ENCODE results near the gene EMILIN1.

The EMILIN1 gene

GRCh38 chr2:27078267-27079194, at the start of gene EMILIN1:
TSS of gene EMILIN1 (plus strand) at chr2:27078615. CDS start at chr2:27079066, 451 bp downstream.
- peak in 45 of 51 donors; percentile 8 to 78 (median 54) for DNase-seq

GRCh38 chr2:27029051-27029450, 49.4 kb upstream of the EMILIN1 start:
- DNase-seq: no peak

GRCh38 chr2:27032495-27033252, 45.7 kb upstream of the EMILIN1 start, which contains the start of gene TMEM214:
TSS of gene TMEM214 (plus strand) at chr2:27032965. CDS start at chr2:27033016, 51 bp downstream.
- peak; percentile 23 to 91 (median 76) for DNase-seq

- DNase-seq: no peak
Measured at GRCh38 chr2:27033253-27033852, 45.1 kb upstream of the EMILIN1 start.

GRCh38 chr2:27038012-27038411, 40.4 kb upstream of the EMILIN1 start:
- no peak for DNase-seq

- no peak for DNase-seq
Measured at GRCh38 chr2:27038631-27039339, 39.6 kb upstream of the EMILIN1 start.

GRCh38 chr2:27039426-27039825, 39.0 kb upstream of the EMILIN1 start:
- DNase-seq: no peak

GRCh38 chr2:27039871-27040270, 38.5 kb upstream of the EMILIN1 start:
- no peak for DNase-seq

- no peak for DNase-seq
Measured at GRCh38 chr2:27040282-27040681, 38.1 kb upstream of the EMILIN1 start.

GRCh38 chr2:27041752-27042151, 36.7 kb upstream of the EMILIN1 start:
- DNase-seq: peak in 1 of 51 donors; percentile 5

GRCh38 chr2:27042159-27042661, 36.2 kb upstream of the EMILIN1 start:
- no peak for DNase-seq

GRCh38 chr2:27042985-27043634, 35.3 kb upstream of the EMILIN1 start:
- DNase-seq: no peak

- peak in 15 of 51 donors; percentile 17 to 61 (median 46) for DNase-seq
Measured at GRCh38 chr2:27049422-27050280, 28.8 kb upstream of the EMILIN1 start.

- peak; percentile 47 to 96 (median 84) for DNase-seq
Measured at GRCh38 chr2:27050281-27050995, 28.0 kb upstream of the EMILIN1 start.

GRCh38 chr2:27050996-27051901, 27.2 kb upstream of the EMILIN1 start, which contains the start of gene AGBL5:
TSS of gene AGBL5 (plus strand) at chr2:27051668. CDS start at chr2:27052959, 1,291 bp downstream.
- peak; percentile 66 to 96 (median 89) for DNase-seq

- DNase-seq: peak in 19 of 51 donors; percentile 19 to 70 (median 42)
Measured at GRCh38 chr2:27051902-27052645, 26.3 kb upstream of the EMILIN1 start.

- no peak for DNase-seq
Measured at GRCh38 chr2:27053321-27053720, 25.1 kb upstream of the EMILIN1 start.

Measured in hypothalamus (tissue), 51 donors.